HG03442 (cell line): Measurements from ENCODE around the gene BCKDK.
"Not testable (repeated sequence)": the region's sequence is repeated elsewhere in the genome, so short reads cannot be mapped to it uniquely, and the experiment has no call there.

Source experiments
- ATAC-seq: cut with Tn5 transposase; IDR thresholded peaks from one replicate; pipeline ENCODE4 v1.9.1; 2021; ENCODE audit warnings: mild to moderate bottlenecking, moderate library complexity; ENCODE audit not compliant: unreplicated experiment

Gene BCKDK

GRCh38 chr16:31118223-31119155, 10.3 kb downstream of the BCKDK start:
- no peak for ATAC-seq

DNA sequence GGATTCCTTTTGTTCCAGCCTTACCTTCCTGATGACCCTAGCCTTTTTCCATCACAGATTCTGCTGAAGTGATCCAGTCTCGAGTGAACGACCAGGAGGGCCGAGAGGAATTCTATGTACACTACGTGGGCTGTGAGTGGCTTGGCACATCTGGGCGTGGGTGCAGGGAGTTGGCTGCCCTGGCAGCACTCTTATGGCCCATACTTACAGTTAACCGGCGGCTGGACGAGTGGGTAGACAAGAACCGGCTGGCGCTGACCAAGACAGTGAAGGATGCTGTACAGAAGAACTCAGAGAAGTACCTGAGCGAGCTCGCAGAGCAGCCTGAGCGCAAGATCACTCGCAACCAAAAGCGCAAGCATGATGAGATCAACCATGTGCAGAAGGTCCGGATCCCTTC, 11.9 kb downstream of the BCKDK start:
- no peak for ATAC-seq

GRCh38 chr16:31125844-31126243, 17.7 kb downstream of the BCKDK start:
- no peak for ATAC-seq

GRCh38 chr16:31127182-31127581, 19.0 kb downstream of the BCKDK start:
- no peak for ATAC-seq

- ATAC-seq = no peak
Measured at GRCh38 chr16:31128711-31129567, 20.8 kb downstream of the BCKDK start.

GRCh38 chr16:31129568-31130335, 21.6 kb downstream of the BCKDK start:
- ATAC-seq = no peak

GRCh38 chr16:31130336-31130891, 22.2 kb downstream of the BCKDK start:
- no peak for ATAC-seq

GRCh38 chr16:31130899-31131298, 22.7 kb downstream of the BCKDK start:
- ATAC-seq = no peak

- no peak for ATAC-seq
Measured at GRCh38 chr16:31131416-31131815, 23.2 kb downstream of the BCKDK start.

DNA sequence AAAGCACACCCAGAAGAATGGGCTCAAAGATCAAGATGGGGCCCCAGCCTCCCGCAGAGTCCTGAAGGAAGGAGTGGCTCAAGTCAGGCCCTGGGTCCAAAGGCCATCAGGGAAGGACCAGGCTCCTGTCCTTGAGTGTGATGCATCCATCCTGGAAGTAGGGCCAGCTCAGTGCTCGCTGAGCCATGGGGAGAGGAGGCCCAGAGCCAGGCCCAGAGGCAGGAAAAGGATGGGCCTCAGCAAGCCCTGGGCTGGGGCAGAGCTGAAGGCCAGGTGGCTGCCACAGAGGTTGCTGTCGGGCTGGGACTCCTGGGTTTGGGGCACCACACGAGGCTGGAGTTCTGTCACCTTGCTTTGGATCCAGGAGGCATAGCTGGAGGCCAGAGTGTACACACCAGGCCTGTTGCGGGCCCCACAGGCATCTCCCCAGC, 23.7 kb downstream of the BCKDK start:
- ATAC-seq = no peak

DNA sequence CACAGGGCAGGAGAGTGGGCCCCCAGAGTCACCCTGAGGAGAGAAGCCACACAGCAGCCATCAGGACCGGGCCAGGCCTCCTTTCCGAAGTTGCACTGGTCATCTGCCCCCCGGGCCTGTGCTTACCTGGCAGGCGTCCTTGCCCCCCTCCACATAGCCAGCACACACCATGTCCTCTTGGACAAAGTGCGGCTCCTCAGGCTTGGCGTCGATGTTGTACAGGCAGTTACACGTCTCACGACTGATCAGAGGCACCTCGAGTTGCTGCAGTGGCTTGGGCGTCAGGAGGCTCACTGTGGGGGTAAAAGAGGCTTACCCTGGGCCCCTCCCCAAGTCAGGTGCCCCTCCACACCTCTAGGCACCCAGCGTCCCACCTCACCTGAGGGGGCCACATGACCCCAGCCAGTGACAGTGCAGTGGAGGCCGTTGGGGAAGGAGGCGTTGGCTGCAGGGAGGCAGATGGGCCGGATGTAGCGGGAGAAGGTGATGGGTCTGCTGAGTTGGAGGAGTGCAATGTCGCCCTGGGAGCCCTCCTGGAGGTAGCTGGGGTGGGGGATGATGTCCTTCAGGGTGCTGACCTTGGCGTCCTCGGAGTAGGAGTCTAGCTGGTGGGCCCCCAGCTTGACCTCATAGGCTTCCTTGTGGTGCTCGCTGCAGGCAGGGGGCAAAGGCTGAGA, 24.3 kb downstream of the BCKDK start:
- no peak for ATAC-seq

DNA sequence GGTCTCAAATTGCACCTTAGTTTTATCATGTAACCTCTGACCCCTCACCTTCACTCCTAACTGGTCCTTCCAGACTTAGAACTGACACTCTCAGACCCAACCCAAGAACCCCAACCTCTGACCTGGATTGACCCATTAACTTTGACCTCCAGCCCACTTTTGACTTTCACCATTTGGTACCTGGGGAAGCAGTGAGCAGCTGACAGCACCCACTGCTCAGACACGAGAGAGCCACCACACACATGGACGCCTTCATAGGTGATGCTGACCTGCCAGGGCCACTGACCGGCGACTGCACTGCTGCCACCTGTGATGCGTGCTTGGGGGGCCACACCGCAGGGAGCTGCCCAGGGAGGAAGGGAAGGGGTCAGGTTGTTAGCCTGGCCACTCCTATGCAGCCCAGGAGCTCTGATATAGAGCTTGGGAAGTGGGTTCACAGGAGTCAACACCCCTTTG, 24.9 kb downstream of the BCKDK start:
- ATAC-seq = no peak

DNA sequence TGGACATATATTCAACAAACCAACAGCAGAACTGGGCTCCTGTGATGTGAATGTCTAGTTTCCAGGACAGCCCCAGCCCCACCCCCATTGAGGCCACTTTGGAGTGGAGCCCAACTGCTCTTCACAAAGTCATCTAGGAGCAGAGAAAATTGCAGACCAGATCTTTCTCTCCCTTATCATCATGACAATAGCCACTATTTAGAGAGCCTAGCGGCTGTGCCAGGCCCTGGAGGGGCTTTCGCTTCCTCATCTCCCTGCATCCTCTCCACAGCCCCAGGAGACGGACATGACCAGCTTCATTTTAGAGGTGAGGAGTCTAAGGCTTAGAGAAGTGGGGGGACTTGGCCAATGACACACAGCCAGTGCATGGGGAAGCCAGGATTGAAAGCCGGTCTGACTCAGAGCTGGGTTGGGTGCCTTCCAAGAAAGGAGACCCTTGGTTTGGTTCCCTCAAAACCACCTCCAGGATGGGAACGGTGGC, 25.9 kb downstream of the BCKDK start:
- ATAC-seq = no peak

GRCh38 chr16:31134625-31135534, 26.7 kb downstream of the BCKDK start:
- no peak for ATAC-seq

- no peak for ATAC-seq
Measured at GRCh38 chr16:31135535-31136286, 27.5 kb downstream of the BCKDK start, which contains the start of gene PRSS8. Gene PRSS8, minus strand, starts transcription at chr16:31135727. Its CDS starts 229 bp downstream, at chr16:31135498.

GRCh38 chr16:31136287-31136662, 28.1 kb downstream of the BCKDK start:
- no peak for ATAC-seq

DNA sequence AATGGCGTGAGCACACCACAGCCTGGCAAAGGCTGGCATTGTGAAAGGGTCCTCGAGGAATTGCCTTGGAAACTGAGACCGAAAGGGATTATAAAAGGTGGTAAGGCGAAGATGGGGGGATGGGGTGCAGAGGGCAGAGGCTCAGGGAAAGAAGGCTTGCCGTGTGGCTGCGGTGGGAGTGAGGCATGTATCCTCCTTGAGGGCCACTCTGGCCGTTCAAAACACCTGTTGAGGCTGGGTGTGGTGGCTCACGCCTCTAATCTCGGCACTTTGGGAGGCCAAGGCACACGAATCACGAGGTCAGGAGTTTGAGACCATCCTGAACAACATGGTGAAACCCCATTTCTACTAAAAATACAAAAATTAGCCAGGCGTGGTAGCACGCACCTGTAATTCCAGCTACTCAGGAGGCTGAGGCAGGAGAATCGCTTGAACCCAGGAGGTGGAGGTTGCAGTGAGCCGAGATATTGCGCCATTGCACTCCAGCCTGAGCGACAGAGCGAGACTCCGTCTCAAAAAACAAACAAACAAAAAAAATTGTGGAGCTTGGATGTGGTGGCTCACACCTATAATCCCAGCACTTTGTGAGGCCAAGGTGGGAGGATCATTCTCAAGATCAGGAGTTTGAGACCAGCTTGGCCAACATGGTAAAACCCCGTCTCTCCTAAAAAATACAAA, 28.8 kb downstream of the BCKDK start:
- not testable (repeated sequence) for ATAC-seq
